Endothelial cell of umbilical vein (primary cell): Measurements from ENCODE around the gene MTR. TPM values are rescaled to one million over a fixed set of nuclear protein-coding genes. Genes with fewer than 3 reads are reported as not detected.
A peak's percentile ranks its signal among the peaks of the same experiment; 100 is the strongest.

Experiments used
- BruUV-seq: library from RNA; stranded (reverse); fragments of 400-500 nt; replicated peaks from 2 replicates; lab custom pipeline; 2021; lab: Mats Ljungman, UMichigan
- CTCF ChIA-PET: fragments of 300-600, 350-600 bp; sonication (Branson Sonifier 250); formaldehyde crosslinking; loops from one replicate; lab custom pipeline; 2021; ENCODE audit warnings: antibody characterized with exemption, inconsistent platforms; lab: Charles Lee
- POLR2A ChIA-PET: fragments of 300-600, 350-600 bp; sonication (Branson Sonifier 250); formaldehyde crosslinking; loops from one replicate; lab custom pipeline; 2021; ENCODE audit warnings: antibody characterized with exemption, inconsistent platforms; lab: Charles Lee
- DNase-seq: peaks from one replicate; pipeline ENCODE4 v3.0.0-alpha.2; 2011; ENCODE audit warnings: low read depth, low spot score
- FAIRE-seq: peaks from 2 replicates; lab custom pipeline; 2011; peaks lifted over from hg19 to GRCh38; lab: Jason Lieb, UNC
- H2AFZ ChIP-seq: 2 replicates; pipeline ENCODE4 v1.6.0; 2012; ENCODE audit warnings: low read depth, low read length, control low read depth, inconsistent platforms
- H3K27ac ChIP-seq: 2 replicates; pipeline ENCODE4 v1.5.1; 2011; ENCODE audit warnings: low read depth, mild to moderate bottlenecking, control low read depth, low read length, moderate library complexity; ENCODE audit not compliant: insufficient read depth
- H3K27me3 ChIP-seq, 2 experiments: 2 replicates each; pipeline versions ENCODE4 v1.6.0 to v1.6.1; 2011; ENCODE audit warnings: low read length in 2 of 2, mixed read lengths in 1 of 2; ENCODE audit not compliant: control insufficient read depth in 2 of 2, insufficient read depth in 2 of 2
- H3K36me3 ChIP-seq, 2 experiments: 2 replicates in 1 of 2; 3 replicates in 1 of 2; pipeline ENCODE4 v1.5.1; 2011; ENCODE audit warnings: low read length in 2 of 2, mild to moderate bottlenecking in 1 of 2, moderate library complexity in 1 of 2; ENCODE audit not compliant: control insufficient read depth in 2 of 2, insufficient read depth in 2 of 2; ENCODE audit errors: extremely low read depth in 1 of 2
- H3K4me1 ChIP-seq: 3 replicates; pipeline ENCODE4 v1.5.1; 2011; ENCODE audit warnings: mild to moderate bottlenecking, low read length; ENCODE audit not compliant: control insufficient read depth, insufficient read depth; ENCODE audit errors: extremely low read depth
- H3K4me2 ChIP-seq: 2 replicates; pipeline ENCODE4 v1.6.1; 2011; ENCODE audit warnings: low read length, control low read depth, mixed read lengths; ENCODE audit not compliant: insufficient read depth
- H3K4me3 ChIP-seq, 3 experiments: fragments of 200-600 bp in 1 of 3; sonication (generic), shearing (Covaris generic) in 1 of 3; replicated peaks in 1 of 3; 2 replicates each; pipeline ENCODE4 v1.5.1; 2011 to 2016; ENCODE audit warnings: control low read depth in 3 of 3, low read length in 3 of 3, mild to moderate bottlenecking in 2 of 3, inconsistent platforms in 1 of 3, low read depth in 1 of 3, moderate library complexity in 1 of 3; ENCODE audit not compliant: insufficient read depth in 1 of 3
- H3K79me2 ChIP-seq: 2 replicates; pipeline ENCODE4 v1.6.0; 2012; ENCODE audit warnings: low read length, inconsistent platforms; ENCODE audit not compliant: control insufficient read depth, insufficient read depth
- H3K9ac ChIP-seq: replicated peaks from 2 replicates; pipeline ENCODE3; 2011; ENCODE audit warnings: low read length, control low read depth; ENCODE audit not compliant: insufficient read depth; ENCODE audit errors: extremely low read depth
- H3K9me1 ChIP-seq: replicated peaks from 3 replicates; pipeline ENCODE4 v1.6.0; 2011; ENCODE audit warnings: mild to moderate bottlenecking, low read length; ENCODE audit not compliant: control insufficient read depth, insufficient read depth; ENCODE audit errors: extremely low read depth
- H3K9me3 ChIP-seq: replicated peaks from 2 replicates; pipeline ENCODE4 v1.5.1; 2012; ENCODE audit warnings: low read length, inconsistent platforms; ENCODE audit not compliant: control insufficient read depth, insufficient read depth
- H4K20me1 ChIP-seq: replicated peaks from 2 replicates; pipeline ENCODE3; 2011; ENCODE audit warnings: mild to moderate bottlenecking, low read length; ENCODE audit not compliant: control insufficient read depth, insufficient read depth; ENCODE audit errors: extremely low read depth
- EZH2 ChIP-seq: IDR thresholded peaks from 2 replicates; pipeline ENCODE4 v1.6.1; 2012; ENCODE audit warnings: borderline replicate concordance, low read depth, mild to moderate bottlenecking, moderate library complexity, low read length, inconsistent platforms; ENCODE audit not compliant: severe bottlenecking
- FOS ChIP-seq: IDR thresholded peaks from 2 replicates; pipeline ENCODE4 v1.6.1; 2011; ENCODE audit warnings: mild to moderate bottlenecking, low read length, moderate library complexity, borderline replicate concordance; ENCODE audit not compliant: insufficient read depth
- GATA2 ChIP-seq: IDR thresholded peaks from 2 replicates; pipeline ENCODE4 v1.7.0; 2011; ENCODE audit warnings: low read depth, mild to moderate bottlenecking, moderate library complexity, mixed read lengths, low read length; ENCODE audit not compliant: insufficient read length, insufficient read depth
- JUN ChIP-seq: IDR thresholded peaks from 2 replicates; pipeline ENCODE4 v1.6.1; 2011; ENCODE audit warnings: borderline replicate concordance, low read depth; ENCODE audit not compliant: insufficient read length, insufficient read depth
- MYC ChIP-seq: IDR thresholded peaks from one replicate; pipeline ENCODE4 v1.6.1; 2011; ENCODE audit warnings: mild to moderate bottlenecking, low read depth, low read length
- POLR2A ChIP-seq: IDR thresholded peaks from 2 replicates; pipeline ENCODE4 v1.6.1; 2012; ENCODE audit warnings: low read depth, mild to moderate bottlenecking, control low read depth, low read length
- POLR2AphosphoS5 ChIP-seq: IDR thresholded peaks from 2 replicates; pipeline ENCODE4 v1.6.1; 2012; ENCODE audit warnings: low read depth, mild to moderate bottlenecking, control low read depth, low read length, moderate library complexity; ENCODE audit not compliant: insufficient read depth
- dilution Hi-C: fragments of 300-500 bp; cut with MboI; formaldehyde crosslinking; loops from one replicate; pipeline ENCODE4 v1.15.0; 2019; ENCODE audit warnings: low sequenced_read_pairs; ENCODE audit not compliant: extremely low pct_ligation_motif_present
- intact Hi-C: fragments of 100-400 bp; cut with micrococcal nuclease; formaldehyde crosslinking; loops from one replicate; pipeline ENCODE4 v1.10.0; 2022
- polyA plus RNA-seq, 4 experiments: library from polyadenylated mRNA; depleted of rRNA in 3 of 4; stranded (reverse) in 3 of 4; unstranded in 1 of 4; fragments of >200 nt; gene quantifications; 2 replicates each; pipeline versions ENCODE4 v1.2.1 to v1.2.3, GENCODE V29; 2011 to 2012; ENCODE audit warnings: missing spikeins in 1 of 4
- total RNA-seq: library from RNA; stranded (reverse); gene quantifications from 2 replicates; pipeline ENCODE4 v1.2.3, GENCODE V29; 2021
- TF ChIP-seq, protein P1 (sequence below), 2 donors: IDR thresholded peaks; 1 replicate in 1 of 2; 2 replicates in 1 of 2; pipeline ENCODE4 v1.5.1; 2011; ENCODE audit warnings: low read length in 2 of 2, mild to moderate bottlenecking in 2 of 2, moderate library complexity in 2 of 2, control low read depth in 1 of 2, inconsistent platforms in 1 of 2, low read depth in 1 of 2; ENCODE audit not compliant: insufficient read depth in 1 of 2; ENCODE audit errors: extremely low read depth in 1 of 2
- TF ChIP-seq, protein P2 (sequence below): IDR thresholded peaks from 2 replicates; pipeline ENCODE4 v1.6.1; 2011; ENCODE audit not compliant: insufficient read depth, insufficient read length

MTR gene
- total and polyA plus RNA-seq, 2 donors (not counting 3 experiments of a cell fraction or from before 2014, with no cell fraction given) = 6.7 to 45.2 TPM

DNA sequence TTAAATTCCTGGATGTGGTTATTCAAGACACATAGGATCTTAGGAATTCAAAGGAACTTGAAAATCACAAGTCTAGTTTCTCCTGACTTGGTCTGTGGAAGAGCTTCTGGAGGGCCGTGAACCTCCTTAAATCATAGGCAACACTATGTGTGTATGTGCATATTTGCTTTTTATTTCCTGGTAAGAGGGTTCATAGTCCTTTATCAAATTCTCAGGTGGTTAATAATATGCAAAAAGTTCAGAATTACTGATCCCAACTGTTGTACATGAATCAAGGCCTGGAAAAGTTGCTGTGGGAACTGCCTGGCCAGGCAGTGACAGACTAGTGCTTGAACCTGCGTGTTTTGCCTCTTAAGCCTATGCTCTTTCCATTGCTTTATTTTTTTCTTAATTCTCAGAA lies 12.9 kb downstream of the MTR start:
- no peaks in the 10 kb centered on the region for H3K27me3 ChIP-seq
- POLR2A ChIA-PET = no interaction called here
- intact Hi-C loops (no loop called here), dilution Hi-C loops (no loop called here)
- DNase-seq (no peak), FAIRE-seq (peak; percentile 46)
- no peak overlapping the region for H3K27ac ChIP-seq
- no peaks in the 10 kb centered on the region for H3K4me1 ChIP-seq
- no TSS peak for BruUV-seq
- H3K9me1 ChIP-seq = no peaks in the 10 kb centered on the region
- peaks cover 7 to 13% of the 10 kb centered on the region in 2 experiments for H3K36me3 ChIP-seq
- no peak overlapping the region for H2AFZ ChIP-seq
- H3K79me2 ChIP-seq = peaks cover 3% of the 10 kb centered on the region
- no peak overlapping the region for H3K4me2 ChIP-seq
- H3K9me3 ChIP-seq = no peaks in the 10 kb centered on the region
- no peaks in the 10 kb centered on the region for H4K20me1 ChIP-seq
- CTCF ChIA-PET = interaction anchor here (1.2 to 1.6 kb wide), 2 partner anchors 49 to 199 kb away, joined by 4 to 6 read pairs; no protein-coding TSS in a partner anchor
- TF ChIP-seq POLR2A (no peak), GATA2 (no peak), FOS (no peak)
- TF ChIP-seq, protein P1, sequence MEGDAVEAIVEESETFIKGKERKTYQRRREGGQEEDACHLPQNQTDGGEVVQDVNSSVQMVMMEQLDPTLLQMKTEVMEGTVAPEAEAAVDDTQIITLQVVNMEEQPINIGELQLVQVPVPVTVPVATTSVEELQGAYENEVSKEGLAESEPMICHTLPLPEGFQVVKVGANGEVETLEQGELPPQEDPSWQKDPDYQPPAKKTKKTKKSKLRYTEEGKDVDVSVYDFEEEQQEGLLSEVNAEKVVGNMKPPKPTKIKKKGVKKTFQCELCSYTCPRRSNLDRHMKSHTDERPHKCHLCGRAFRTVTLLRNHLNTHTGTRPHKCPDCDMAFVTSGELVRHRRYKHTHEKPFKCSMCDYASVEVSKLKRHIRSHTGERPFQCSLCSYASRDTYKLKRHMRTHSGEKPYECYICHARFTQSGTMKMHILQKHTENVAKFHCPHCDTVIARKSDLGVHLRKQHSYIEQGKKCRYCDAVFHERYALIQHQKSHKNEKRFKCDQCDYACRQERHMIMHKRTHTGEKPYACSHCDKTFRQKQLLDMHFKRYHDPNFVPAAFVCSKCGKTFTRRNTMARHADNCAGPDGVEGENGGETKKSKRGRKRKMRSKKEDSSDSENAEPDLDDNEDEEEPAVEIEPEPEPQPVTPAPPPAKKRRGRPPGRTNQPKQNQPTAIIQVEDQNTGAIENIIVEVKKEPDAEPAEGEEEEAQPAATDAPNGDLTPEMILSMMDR (IDR thresholded peaks at IDR 0.05; ENCODE audit: extremely low read depth in 1 of 2, insufficient read depth in 1 of 2, low read depth in 1 of 2, low read length in 2 of 2) = no peak
- no peak overlapping the region for H3K9ac ChIP-seq
- H3K4me3 ChIP-seq = no peak overlapping the region

DNA sequence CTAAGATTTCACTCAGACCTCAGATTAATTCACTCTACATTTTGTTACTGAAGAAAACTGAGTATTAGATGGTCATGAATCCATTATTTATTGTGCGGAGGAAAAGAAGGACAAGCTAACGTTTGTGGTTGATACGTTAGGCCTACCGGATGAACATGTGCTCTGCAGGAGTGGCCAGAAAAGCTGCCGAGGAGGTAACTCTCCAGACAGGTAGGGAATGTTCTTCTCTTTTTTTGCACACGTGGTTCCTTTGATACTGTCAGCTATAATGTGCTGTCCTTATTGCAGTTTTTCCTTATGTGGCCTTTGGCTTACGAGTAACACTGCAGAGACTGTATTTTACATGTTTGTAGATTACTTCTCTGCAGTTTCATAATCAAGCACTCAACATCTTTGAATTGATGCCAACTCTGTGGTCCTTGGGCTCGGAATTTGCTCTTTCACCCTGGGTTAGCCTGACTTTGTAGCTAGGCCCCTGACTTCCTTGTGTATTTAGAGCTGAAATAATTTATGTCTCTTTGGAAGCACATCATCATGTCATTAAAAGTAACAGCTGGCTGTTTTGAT lies 13.6 kb downstream of the MTR start:
- no peak overlapping the region for H3K27ac ChIP-seq
- no peaks in the 10 kb centered on the region for H3K9me1 ChIP-seq
- intact Hi-C loops (no loop called here), dilution Hi-C loops (no loop called here)
- H3K4me3 ChIP-seq = no peak overlapping the region
- H4K20me1 ChIP-seq = no peaks in the 10 kb centered on the region
- FAIRE-seq (no peak), DNase-seq (peak; percentile 31)
- POLR2A ChIA-PET = no interaction called here
- H2AFZ ChIP-seq = no peak overlapping the region
- H3K4me1 ChIP-seq = no peaks in the 10 kb centered on the region
- TF ChIP-seq FOS (no peak), GATA2 (no peak), MYC (no peak), JUN (no peak), EZH2 (no peak), POLR2A (no peak), POLR2AphosphoS5 (no peak)
- TF ChIP-seq, protein P1 (IDR thresholded peaks at IDR 0.05; ENCODE audit: extremely low read depth in 1 of 2, insufficient read depth in 1 of 2, low read depth in 1 of 2, low read length in 2 of 2) = no peak
- TF ChIP-seq, protein P2, sequence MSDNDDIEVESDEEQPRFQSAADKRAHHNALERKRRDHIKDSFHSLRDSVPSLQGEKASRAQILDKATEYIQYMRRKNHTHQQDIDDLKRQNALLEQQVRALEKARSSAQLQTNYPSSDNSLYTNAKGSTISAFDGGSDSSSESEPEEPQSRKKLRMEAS = no peak
- no peaks in the 10 kb centered on the region for H3K27me3 ChIP-seq
- peaks cover 7 to 11% of the 10 kb centered on the region in 2 experiments for H3K36me3 ChIP-seq
- no peak overlapping the region for H3K4me2 ChIP-seq
- CTCF ChIA-PET = interaction anchor here (1.2 to 1.6 kb wide), 2 partner anchors 49 to 200 kb away, joined by 4 to 6 read pairs; no protein-coding TSS in a partner anchor
- H3K9ac ChIP-seq = no peak overlapping the region
- peaks cover 3% of the 10 kb centered on the region for H3K79me2 ChIP-seq
- BruUV-seq = no TSS peak
- H3K9me3 ChIP-seq = no peaks in the 10 kb centered on the region
